PC-9 (cell line): ENCODE measurements around the gene UBA1.

Source experiments
- EZH2 ChIP-seq: fragments of 200-600 bp; sonication (generic); IDR thresholded peaks from 2 replicates; pipeline ENCODE4 v1.8.0; 2017; ENCODE audit warnings: antibody characterized with exemption, low read depth
- TF ChIP-seq, protein P1 (sequence below): fragments of 200-600 bp; sonication (generic); conservative IDR thresholded peaks from 2 replicates; pipeline ENCODE4 v1.6.1; 2017; ENCODE audit warnings: mixed run types, antibody characterized with exemption, mild to moderate bottlenecking, moderate library complexity

DNA sequence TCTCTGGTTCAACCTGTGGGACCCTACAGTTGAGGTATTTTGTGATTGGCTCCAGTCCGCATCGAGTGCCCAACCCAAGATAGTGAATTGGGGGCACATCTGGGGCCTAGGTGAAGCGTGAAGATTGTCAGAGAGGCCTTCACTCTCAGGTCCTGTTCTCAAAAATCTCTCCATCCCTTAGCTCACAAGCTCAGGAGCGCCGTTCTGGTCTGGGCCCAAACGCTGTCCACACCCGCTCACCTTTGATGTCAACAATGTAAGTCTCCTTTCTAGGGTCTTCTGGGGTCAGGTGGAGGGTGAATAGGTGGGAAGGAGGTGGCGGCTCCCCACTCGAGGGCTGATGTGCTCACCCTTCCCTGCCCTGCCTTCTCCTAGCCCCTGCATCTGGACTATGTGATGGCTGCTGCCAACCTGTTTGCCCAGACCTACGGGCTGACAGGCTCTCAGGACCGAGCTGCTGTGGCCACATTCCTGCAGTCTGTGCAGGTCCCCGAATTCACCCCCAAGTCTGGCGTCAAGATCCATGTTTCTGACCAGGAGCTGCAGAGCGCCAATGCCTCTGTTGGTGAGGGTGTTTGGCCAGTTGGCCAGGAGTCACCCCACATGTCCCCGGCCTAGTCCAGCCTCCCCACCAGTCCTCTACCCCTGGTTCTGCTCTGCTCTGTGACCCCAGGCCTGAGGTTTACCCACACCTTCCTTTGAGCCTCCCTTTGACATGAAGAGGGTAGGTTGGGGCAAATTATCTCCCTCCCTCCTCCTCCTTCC lies 17.2 kb downstream of the UBA1 start:
- no peak for TF ChIP-seq EZH2
- TF ChIP-seq, protein P1, sequence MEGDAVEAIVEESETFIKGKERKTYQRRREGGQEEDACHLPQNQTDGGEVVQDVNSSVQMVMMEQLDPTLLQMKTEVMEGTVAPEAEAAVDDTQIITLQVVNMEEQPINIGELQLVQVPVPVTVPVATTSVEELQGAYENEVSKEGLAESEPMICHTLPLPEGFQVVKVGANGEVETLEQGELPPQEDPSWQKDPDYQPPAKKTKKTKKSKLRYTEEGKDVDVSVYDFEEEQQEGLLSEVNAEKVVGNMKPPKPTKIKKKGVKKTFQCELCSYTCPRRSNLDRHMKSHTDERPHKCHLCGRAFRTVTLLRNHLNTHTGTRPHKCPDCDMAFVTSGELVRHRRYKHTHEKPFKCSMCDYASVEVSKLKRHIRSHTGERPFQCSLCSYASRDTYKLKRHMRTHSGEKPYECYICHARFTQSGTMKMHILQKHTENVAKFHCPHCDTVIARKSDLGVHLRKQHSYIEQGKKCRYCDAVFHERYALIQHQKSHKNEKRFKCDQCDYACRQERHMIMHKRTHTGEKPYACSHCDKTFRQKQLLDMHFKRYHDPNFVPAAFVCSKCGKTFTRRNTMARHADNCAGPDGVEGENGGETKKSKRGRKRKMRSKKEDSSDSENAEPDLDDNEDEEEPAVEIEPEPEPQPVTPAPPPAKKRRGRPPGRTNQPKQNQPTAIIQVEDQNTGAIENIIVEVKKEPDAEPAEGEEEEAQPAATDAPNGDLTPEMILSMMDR, result no peak
